OCI-LY1 (cell line): ENCODE data around the gene LRRC59.

ENCODE experiments used
- EZH2 ChIP-seq: fragments of 200-600 bp; sonication (generic), shearing (Covaris generic); IDR thresholded peaks from 2 replicates; pipeline ENCODE4 v1.8.0; 2017; ENCODE audit warnings: borderline replicate concordance, mixed run types, mild to moderate bottlenecking, antibody characterized with exemption, low read length, moderate library complexity, mixed read lengths
- TF ChIP-seq, protein P1 (sequence below): fragments of 200-600 bp; sonication (generic), shearing (Covaris generic); IDR thresholded peaks from 2 replicates; pipeline ENCODE4 v1.5.1; 2017; ENCODE audit warnings: mild to moderate bottlenecking, antibody characterized with exemption, low read length, moderate library complexity, mixed read lengths

DNA sequence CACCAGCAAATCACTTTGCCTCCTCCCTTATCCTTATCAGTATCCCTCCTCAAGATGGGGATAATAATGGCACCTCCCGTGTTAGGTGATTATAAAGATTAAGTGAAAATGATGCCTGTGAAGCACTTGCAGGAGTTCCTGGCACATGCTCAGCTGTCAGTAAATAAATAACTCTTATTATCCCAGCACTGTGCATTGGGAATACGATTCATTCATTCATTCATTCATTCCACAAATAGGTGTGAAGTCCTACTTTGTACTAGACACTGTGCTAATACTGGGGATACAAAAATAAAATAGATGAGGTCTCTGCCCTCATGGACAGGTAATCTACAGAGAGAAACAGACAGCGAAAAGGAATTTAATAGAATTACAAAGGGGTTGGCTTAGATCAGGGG lies 49.4 kb downstream of the LRRC59 start:
- TF ChIP-seq, protein P1, sequence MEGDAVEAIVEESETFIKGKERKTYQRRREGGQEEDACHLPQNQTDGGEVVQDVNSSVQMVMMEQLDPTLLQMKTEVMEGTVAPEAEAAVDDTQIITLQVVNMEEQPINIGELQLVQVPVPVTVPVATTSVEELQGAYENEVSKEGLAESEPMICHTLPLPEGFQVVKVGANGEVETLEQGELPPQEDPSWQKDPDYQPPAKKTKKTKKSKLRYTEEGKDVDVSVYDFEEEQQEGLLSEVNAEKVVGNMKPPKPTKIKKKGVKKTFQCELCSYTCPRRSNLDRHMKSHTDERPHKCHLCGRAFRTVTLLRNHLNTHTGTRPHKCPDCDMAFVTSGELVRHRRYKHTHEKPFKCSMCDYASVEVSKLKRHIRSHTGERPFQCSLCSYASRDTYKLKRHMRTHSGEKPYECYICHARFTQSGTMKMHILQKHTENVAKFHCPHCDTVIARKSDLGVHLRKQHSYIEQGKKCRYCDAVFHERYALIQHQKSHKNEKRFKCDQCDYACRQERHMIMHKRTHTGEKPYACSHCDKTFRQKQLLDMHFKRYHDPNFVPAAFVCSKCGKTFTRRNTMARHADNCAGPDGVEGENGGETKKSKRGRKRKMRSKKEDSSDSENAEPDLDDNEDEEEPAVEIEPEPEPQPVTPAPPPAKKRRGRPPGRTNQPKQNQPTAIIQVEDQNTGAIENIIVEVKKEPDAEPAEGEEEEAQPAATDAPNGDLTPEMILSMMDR: no peak
- no peak for TF ChIP-seq EZH2
